GM12892 (cell line): ENCODE measurements around the gene CHGA.

ENCODE experiments used
- POLR2A ChIP-seq: IDR thresholded peaks from 2 replicates; pipeline ENCODE4 v1.6.1; 2011; ENCODE audit warnings: low read depth, low read length, control low read depth
- POLR2AphosphoS5 ChIP-seq: IDR thresholded peaks from 2 replicates; pipeline ENCODE4 v1.6.1; 2011; ENCODE audit warnings: low read depth, low read length, control low read depth
- TAF1 ChIP-seq: IDR thresholded peaks from 2 replicates; pipeline ENCODE4 v1.6.1; 2011; ENCODE audit warnings: low read depth, mild to moderate bottlenecking, control low read depth, low read length, borderline replicate concordance

- TF ChIP-seq POLR2A (no peak), POLR2AphosphoS5 (no peak), TAF1 (no peak)
Observed at GRCh38 chr14:92926180-92926845, 3.4 kb downstream of the CHGA start.
